ENCODE measurements around the gene UXS1. TPM values are rescaled to one million over a fixed set of nuclear protein-coding genes. Genes with fewer than 3 reads are reported as not detected.

UXS1 gene
- polyA plus RNA-seq, 3 donors: 23.4 to 33.8 (median 29.3) TPM

DNA sequence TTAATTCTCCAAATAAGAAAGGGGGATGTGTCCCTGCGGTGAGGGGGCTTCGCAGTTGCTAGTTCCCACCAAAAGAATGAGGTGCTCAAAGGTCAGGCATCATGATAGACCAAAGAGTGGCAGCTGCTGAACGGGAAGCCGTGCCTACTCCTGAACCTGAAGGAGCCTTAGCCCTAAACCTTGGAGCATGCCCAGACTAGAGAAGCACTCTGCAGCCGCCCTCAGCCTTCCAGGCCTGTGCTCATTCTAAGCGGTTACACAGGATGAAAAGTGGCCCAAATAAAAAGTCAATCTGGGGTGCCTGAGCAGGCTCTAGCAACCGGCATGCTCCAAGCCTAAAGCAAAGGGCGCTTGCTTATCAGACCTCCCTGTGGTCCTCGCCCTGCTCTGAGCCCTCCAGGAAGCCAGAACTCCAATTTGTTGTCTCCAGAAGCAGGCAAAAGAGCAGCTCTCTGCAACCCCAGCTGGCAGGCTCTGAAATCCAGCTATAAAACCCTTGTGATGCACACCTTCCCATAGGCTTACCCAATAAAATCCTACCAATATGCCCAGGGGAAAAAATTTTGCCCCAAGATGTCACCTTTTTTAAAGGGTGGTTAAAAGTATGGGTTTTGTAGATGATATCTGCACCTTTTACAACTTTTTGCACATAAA, 17.5 kb downstream of the UXS1 start:
- Mint-ChIP-seq H3K27me3 (ENCODE audit: low read depth in 3 of 3) (no peaks in the 10 kb centered on the region), H3K27ac (peak overlapping the region in 1 of 7 donors; percentile 50), H3K4me3 (no peak overlapping the region), H3K9me3 (no peaks in the 10 kb centered on the region), H3K36me3 (peaks cover 8 to 17% of the 10 kb centered on the region in 2 donors), H3K4me1 (peaks cover 2% of the 10 kb centered on the region)
- Histone ChIP-seq H3K4me3 (replicated peaks in 1 of 3; ENCODE audit: low read depth in 2 of 3, low read length in 3 of 3) (no peak overlapping the region), H2AFZ (ENCODE audit: insufficient read depth, low read depth, low read length, poor library complexity, severe bottlenecking) (no peak overlapping the region), H3K79me2 (ENCODE audit: insufficient read depth, low read length) (peaks cover 91% of the 10 kb centered on the region), H3K27ac (ENCODE audit: low read depth in 1 of 2, low read length in 2 of 2) (no peak overlapping the region), H4K20me1 (ENCODE audit: insufficient read depth, low read length) (peaks cover 43% of the 10 kb centered on the region), H3K4me1 (ENCODE audit: control insufficient read depth in 1 of 2, insufficient read depth in 2 of 2, low read length in 2 of 2) (no peaks in the 10 kb centered on the region), H3K27me3 (ENCODE audit: control insufficient read depth in 2 of 2, insufficient read depth in 2 of 2, low read length in 2 of 2) (no peaks in the 10 kb centered on the region), H3K9me3 (replicated peaks in 1 of 2; ENCODE audit: control insufficient read depth in 1 of 2, insufficient read depth in 1 of 2, low read length in 2 of 2) (no peaks in the 10 kb centered on the region), H3K9ac (ENCODE audit: insufficient read depth, low read length, poor library complexity, severe bottlenecking) (no peak overlapping the region), H3K4me2 (replicated peaks; ENCODE audit: extremely low read depth, low read length, poor library complexity, severe bottlenecking) (no peak overlapping the region), H3K36me3 (replicated peaks in 1 of 2; ENCODE audit: control insufficient read depth in 1 of 2, insufficient read depth in 2 of 2, low read length in 2 of 2) (peaks cover 0 to 14% of the 10 kb centered on the region in 2 donors)
- TF ChIP-seq, protein P1, sequence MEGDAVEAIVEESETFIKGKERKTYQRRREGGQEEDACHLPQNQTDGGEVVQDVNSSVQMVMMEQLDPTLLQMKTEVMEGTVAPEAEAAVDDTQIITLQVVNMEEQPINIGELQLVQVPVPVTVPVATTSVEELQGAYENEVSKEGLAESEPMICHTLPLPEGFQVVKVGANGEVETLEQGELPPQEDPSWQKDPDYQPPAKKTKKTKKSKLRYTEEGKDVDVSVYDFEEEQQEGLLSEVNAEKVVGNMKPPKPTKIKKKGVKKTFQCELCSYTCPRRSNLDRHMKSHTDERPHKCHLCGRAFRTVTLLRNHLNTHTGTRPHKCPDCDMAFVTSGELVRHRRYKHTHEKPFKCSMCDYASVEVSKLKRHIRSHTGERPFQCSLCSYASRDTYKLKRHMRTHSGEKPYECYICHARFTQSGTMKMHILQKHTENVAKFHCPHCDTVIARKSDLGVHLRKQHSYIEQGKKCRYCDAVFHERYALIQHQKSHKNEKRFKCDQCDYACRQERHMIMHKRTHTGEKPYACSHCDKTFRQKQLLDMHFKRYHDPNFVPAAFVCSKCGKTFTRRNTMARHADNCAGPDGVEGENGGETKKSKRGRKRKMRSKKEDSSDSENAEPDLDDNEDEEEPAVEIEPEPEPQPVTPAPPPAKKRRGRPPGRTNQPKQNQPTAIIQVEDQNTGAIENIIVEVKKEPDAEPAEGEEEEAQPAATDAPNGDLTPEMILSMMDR (IDR thresholded peaks at IDR 0.05): no peak
- DNase-seq: no peak
- WGBS (ENCODE audit: insufficient coverage): 94% methylated on average over 9 of the region's 9 CpGs
- intact Hi-C loops (cut with micrococcal nuclease): no loop called here

DNA sequence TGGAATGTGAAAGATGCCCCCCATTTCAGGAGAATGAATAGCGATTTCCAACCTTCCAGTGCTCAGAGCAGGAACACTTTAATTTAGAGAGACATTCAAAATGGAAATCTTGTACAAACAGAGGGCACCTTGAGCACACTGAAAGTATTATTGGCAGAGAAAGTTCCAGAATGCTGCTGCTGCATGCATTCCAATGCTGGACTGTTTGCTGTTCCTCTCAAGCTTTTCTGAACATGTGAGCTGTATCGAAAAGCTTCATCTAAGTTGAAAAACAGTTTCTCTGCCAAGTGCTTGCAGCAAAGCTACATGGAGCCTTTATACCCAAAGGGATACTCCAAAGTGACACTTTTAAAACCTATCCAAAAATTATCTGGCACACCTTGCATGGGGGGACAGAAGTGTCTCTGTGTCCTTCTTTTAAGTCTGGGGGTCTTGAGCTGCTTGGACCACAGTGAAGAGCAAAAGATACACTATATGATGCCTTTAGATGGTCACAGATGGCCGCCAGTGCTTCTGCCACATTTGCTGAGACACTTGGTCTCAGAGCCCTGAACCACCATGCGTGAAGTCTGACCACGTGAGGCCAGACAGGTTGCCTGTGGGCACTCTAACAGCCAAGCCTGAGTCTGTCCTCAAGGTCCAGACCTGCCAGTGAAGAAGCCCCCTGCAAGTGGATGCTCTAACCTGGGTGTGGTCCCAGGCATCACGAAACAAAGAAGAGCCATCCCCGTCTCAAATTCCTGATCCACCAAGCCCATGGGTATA, 18.8 kb downstream of the UXS1 start:
- WGBS (ENCODE audit: insufficient coverage): 100% methylated on average over 4 of the region's 7 CpGs
- no peak overlapping the region for H3K4me3 Mint-ChIP-seq
- intact Hi-C loops (cut with micrococcal nuclease): no loop called here
- peak overlapping the region in 3 of 7 donors; percentile 36 to 69 (median 40) for H3K27ac Mint-ChIP-seq
- H2AFZ ChIP-seq (ENCODE audit: insufficient read depth, low read depth, low read length, poor library complexity, severe bottlenecking): no peak overlapping the region
- peaks cover 44% of the 10 kb centered on the region for H4K20me1 ChIP-seq (ENCODE audit: insufficient read depth, low read length)
- DNase-seq: no peak
- H3K9me3 ChIP-seq (replicated peaks in 1 of 2; ENCODE audit: control insufficient read depth in 1 of 2, insufficient read depth in 1 of 2, low read length in 2 of 2): no peaks in the 10 kb centered on the region
- no peak overlapping the region for H3K4me3 ChIP-seq (replicated peaks in 1 of 3; ENCODE audit: low read depth in 2 of 3, low read length in 3 of 3)
- H3K36me3 Mint-ChIP-seq: peaks cover 8 to 17% of the 10 kb centered on the region in 2 donors
- no peak overlapping the region for H3K9ac ChIP-seq (ENCODE audit: insufficient read depth, low read length, poor library complexity, severe bottlenecking)
- H3K9me3 Mint-ChIP-seq: no peaks in the 10 kb centered on the region
- peaks cover 0 to 14% of the 10 kb centered on the region in 2 donors for H3K36me3 ChIP-seq (replicated peaks in 1 of 2; ENCODE audit: control insufficient read depth in 1 of 2, insufficient read depth in 2 of 2, low read length in 2 of 2)
- no peak overlapping the region for H3K27ac ChIP-seq (ENCODE audit: low read depth in 1 of 2, low read length in 2 of 2)
- H3K4me1 Mint-ChIP-seq: peaks cover 2% of the 10 kb centered on the region
- no peaks in the 10 kb centered on the region for H3K4me1 ChIP-seq (ENCODE audit: control insufficient read depth in 1 of 2, insufficient read depth in 2 of 2, low read length in 2 of 2)
- H3K79me2 ChIP-seq (ENCODE audit: insufficient read depth, low read length): peaks cover 84% of the 10 kb centered on the region
- H3K27me3 Mint-ChIP-seq (ENCODE audit: low read depth in 3 of 3): no peaks in the 10 kb centered on the region
- TF ChIP-seq, protein P1 (IDR thresholded peaks at IDR 0.05): no peak
- no peaks in the 10 kb centered on the region for H3K27me3 ChIP-seq (ENCODE audit: control insufficient read depth in 2 of 2, insufficient read depth in 2 of 2, low read length in 2 of 2)
- no peak overlapping the region for H3K4me2 ChIP-seq (replicated peaks; ENCODE audit: extremely low read depth, low read length, poor library complexity, severe bottlenecking)

Data from CD14-positive monocyte (primary cell).